ENCODE results near the gene FOXO1.
"Not testable (repeated sequence)": the region's sequence is repeated elsewhere in the genome, so short reads cannot be mapped to it uniquely, and the experiment has no call there.

Gene FOXO1

DNA sequence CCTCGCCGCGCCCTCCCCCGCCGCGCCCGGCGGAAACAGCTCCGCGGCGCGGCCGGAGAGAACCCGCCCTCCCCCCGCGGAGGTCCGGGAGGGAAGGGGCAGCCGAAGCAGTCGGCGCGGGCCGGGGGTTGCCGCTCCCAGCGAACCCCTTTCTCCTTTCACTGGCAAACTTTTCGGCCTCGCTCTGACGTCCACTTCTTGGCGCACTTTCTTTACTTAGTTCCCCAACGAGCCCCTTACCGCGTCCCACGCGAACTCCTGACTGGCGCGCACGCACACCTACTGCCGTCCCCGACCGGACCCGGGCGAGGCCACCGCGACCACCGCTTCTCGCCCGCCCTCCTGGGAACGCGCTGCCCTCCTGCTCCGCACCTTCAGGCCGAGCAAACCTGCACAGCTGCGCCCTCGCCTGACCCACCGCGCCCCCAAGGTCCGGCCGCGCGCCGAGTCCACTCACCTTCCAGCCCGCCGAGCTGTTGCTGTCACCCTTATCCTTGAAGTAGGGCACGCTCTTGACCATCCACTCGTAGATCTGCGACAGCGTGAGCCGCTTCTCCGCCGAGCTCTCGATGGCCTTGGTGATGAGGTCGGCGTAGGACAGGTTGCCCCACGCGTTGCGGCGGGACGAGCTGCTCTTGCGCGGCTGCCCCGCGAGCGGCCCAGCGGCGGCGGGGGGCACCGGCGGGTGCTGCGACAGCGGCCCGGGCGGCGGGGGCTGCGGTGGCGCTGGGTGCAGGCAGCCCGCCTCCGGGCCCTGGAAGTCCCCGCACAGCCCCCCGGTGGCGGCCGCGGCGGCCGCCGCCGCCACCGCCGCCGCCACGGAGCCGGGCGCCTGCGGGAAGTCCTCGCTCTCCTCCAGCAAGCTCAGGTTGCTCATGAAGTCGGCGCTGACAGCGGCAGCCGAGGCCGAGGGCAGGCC, 1.1 kb downstream of the FOXO1 start:
- no peak for DNase-seq (ENCODE audit: low read depth)

DNA sequence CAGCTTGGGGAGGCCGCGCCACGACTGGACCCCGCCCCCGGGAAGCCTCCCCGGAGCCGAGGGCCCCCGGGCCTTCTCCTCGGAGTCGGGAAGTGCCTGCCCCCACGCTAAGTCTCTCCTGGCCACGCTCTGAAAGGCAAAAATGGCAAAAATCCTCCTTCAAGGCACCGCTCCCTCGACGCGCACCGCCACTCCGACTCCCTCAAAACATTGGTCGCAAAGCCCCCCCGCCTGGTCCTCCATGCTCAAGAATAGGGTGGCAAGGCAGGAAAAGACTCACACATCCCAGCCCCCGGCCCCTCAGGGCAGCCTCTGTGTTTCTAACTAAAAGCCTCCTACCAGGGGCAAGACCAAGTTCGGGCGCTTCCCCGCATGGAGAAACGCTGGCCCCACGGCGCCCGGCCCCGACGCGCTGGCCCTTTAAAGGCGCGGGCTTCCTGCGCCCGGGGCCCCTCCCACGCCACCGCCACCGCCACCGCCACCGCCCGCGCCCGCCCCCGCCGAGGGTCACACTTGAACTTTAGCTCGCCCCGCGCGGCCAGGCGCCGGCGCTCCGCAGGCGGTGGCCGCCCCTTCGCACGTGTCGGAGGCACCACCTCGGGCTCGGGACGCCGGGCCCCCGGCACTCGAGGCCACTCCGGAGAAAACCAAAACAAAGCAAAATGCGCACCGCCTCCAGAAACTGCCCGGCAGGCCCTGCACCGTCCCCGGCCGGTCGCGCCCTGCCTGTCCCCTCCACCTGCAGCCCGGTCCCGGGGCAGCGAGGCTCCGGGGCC, 1.9 kb downstream of the FOXO1 start:
- no peak for DNase-seq (ENCODE audit: low read depth)

DNA sequence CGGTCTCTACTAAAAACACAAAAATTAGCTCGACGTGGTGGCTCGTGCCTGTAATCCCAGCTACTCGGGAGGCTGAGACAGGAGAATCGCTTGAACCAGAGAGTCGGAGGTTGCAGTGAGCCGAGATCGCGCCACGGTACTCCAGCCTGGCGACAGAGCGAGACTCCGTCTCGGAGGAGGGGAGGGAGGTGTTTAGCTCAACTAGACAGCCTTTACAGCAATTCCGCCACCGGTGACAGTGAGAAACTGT, 2.4 kb downstream of the FOXO1 start:
- DNase-seq (ENCODE audit: low read depth): not testable (repeated sequence)

DNA sequence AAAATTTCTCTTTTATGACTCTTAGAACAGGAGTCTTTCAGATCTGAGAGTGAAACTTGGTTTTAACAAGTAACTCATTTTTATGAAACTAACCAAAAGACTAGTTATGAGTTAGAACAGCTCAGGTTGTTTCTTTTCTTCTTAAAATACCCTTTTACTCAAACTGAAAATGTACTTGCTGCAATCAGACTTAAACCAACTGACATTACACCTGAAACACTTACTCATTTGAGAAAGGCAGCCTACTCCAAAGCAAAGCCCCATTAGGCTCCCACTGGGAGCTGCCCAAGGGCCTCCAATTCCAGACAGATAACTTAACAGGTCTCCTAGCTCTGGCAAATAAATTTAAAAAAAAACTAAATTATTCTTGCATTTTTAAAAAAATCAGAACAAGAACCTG, 3.6 kb downstream of the FOXO1 start:
- no peak for DNase-seq (ENCODE audit: low read depth)

DNA sequence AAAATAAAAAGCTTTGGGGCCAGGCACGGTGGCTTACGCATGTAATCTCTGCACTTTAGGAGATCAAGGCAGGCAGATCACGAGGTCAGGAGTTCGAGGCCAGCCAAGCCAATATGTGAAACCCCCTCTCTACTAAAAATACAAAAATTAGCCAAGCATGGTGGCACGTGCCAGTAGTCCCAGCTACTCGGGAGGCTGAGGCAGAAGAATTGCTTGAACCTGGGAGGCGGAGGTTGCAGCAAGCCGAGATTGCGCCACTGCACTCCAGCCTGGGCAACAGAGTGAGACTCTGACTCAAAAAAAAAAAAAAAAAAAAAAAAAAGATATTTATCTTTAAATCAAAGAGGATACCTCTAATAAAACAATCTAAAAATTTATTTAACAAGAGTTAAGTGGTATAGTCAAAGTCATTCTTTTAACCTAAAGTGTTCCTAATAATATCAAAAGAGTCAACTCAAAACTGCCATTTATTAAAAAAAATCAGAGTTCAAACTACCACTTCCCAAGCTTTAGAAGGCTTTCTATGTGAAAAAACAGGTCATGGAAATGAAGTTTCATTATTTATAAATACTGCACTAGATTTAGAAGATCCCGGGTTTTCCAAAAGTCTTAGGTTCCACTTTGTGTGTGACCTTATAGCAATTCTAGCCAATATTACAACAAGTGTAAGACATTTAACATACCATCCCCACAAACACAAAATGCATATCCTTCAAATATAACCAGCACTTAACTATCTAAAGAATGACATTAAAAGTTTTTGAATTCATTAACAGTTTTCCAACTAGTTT, 4.4 kb downstream of the FOXO1 start:
- no peak for DNase-seq (ENCODE audit: low read depth)

DNA sequence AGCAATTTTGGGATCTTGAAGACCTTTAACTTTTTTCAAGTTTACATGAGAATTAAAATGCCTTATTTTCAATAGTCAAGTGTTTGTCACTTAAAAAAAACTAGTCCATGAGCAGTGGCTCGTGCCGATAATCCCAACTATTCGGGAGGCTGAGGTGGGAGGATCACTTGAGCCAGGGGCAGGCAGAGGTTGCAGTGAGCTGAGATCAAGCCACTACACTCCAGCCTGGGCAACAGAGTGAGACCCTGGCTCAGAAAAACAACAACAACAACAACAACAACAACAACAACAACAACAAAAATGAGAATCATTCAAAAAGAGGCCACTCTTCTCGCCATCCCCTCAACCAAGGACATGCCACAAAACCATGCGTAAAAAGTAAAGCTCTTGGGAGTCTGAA, 5.7 kb downstream of the FOXO1 start:
- no peak for DNase-seq (ENCODE audit: low read depth)

DNA sequence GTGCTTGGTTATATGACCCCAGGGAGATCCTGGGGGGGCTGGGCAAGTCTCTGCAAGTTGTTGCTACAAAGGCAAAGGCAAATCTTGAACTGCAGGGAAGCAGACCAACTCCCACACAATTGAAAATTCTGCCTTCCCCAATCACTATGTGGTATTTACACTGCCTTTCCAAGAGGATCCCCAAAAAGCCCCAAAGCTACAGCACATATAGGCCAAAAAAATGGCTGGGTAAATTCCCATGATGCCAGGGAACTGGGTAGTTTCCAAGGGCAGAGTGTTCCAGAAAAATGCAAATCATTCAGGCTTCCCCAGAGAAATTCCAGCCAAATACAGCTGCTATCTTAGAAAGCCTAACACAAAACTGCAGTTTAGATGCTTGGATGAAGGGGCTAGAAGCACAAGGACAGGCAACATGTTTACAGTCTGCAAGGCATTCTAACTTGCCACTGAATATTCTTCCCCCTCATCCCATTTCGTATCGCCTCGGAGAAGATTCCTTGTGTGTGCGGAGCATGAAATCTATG, 6.2 kb downstream of the FOXO1 start:
- no peak for DNase-seq (ENCODE audit: low read depth)

DNA sequence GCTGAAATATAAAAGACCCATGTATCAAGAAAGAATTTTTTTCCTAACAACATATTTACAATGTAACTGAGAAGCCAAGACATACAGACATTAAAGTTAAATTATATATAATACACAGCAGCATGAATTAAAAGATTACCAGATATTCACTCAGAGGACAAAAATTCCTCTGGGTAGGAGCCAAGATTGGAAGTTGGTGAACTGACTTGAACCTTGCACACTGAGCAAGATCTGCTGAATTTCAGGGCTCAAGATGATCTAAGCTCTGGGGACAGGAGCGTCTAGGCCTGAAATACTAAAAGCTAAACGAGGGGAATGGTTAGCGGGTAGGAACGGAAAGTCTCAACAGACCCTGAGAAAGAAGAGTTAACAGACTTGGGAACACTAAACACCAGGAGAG, 8.5 kb downstream of the FOXO1 start:
- no peak for DNase-seq (ENCODE audit: low read depth)

DNA sequence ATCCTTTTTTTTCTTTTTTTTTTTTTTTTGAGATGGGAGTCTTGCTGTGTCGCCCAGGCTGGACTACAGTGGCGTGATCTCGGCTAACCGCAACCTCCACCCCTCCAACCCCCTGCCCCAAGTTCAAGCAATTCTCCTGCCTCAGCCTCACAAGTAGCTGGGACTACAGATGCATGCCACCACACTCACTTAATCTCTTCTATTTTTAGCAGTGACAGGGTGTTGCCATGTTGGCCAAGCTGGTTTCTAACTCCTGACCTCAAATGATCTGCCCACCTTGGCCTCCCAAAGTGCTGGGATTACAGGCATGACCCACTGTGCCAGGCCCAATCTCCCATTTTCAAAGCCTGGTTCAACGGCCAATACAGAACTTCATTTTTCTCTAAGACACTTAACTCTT, 9.1 kb downstream of the FOXO1 start:
- DNase-seq (ENCODE audit: low read depth): no peak

DNA sequence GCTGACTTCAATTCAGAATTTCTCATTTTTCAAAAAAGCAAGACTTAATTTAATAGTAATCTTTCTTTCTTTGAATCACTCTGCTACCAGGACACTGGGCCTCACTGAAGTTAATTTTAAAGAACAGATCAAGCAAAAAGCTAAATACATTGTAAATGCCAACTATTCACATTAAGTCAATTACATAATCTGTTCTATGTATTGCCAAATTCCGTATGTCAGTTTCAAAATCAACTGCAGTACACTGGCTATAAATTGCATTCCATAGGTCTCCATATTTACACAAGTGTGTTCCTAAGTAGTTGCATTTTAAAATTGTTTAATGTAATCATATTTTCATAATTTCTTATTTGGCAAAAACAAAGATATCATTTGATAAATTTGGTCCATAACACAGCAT, 10.1 kb downstream of the FOXO1 start:
- no peak for DNase-seq (ENCODE audit: low read depth)

DNA sequence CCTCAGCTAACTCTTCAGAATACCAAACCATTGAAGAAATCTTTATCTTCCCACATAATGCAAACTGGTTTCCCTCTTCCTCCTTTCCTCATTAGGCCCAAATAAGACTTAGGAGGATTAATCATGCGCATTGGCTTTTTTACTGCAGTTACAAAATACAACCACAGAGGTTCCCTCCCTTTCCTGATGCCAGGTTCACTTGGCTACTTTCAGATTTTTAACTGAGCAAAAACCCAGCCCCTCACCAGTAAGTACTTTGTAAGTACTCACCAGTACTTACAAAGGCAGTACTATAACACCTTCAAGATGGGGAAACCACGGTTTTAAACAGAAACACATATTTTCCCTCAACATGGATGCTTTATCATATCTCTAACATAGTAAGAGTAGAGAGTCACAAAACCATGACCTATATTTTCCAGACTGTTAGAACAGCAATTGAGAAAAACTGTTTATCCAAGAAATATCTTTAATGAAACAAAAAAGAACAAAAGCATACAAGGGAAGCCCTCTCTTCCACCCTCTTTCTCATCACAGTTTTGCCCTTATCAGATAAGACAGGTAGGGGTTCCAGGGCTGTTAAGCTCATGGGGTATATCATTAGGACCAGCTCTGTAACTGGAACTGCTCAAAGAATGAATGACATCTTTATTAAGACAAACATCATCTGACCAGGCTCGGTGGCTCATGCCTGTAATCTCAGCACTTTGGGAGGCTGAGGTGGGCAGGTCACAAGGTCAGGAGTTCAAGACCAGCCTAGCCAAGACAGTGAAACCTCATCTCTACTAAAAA, 12.7 kb downstream of the FOXO1 start:
- no peak for DNase-seq (ENCODE audit: low read depth)

DNA sequence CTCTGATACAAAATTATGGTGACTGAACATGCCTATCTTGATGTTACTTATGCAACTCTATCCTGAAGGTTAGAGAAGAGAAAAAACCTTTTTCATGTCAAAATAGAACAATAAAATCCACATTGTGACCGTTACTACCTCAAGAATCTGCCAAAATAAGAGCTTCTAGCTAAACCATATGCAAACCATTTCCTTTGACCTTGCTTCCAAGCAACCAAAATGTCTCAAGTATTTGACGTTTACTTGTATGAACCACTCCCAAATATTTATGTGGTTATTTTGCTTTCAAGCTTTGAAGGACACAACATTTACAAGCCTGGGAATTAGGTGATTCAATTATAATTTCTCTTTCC, 13.9 kb downstream of the FOXO1 start:
- DNase-seq (ENCODE audit: low read depth): no peak

DNA sequence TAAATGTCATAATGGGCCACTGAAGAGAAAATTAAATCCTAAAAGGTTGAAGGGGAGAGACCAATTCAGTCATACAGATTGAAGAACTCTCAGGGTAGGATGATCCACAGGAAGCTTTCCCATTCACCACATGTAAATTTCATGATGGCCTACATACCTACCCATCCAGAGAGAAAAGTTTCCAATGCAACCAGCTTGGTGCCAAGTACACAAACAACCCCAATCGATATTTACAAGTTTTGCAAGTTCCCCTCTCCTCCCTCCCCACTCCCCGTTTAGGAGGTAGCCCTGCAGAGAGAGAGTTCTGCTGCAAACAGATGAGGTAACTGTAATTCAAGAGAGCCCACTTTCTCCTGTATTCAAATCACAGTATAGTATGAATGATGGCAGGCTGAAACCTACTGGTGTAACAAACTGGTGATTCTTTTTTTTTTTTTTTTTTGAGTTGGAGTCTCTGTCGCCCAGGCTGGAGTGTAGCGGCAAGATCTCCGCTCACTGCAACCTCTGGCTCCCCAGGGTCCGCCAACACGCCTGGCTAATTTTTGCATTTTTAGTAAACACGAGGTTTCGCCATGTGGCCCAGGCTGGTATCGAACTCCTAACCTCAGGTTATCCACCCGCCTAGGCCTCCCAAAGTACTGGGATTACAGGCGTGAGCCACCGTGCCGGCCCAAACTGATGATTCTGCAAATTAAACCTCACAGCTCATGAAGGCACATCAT, 14.4 kb downstream of the FOXO1 start:
- no peak for DNase-seq (ENCODE audit: low read depth)

DNA sequence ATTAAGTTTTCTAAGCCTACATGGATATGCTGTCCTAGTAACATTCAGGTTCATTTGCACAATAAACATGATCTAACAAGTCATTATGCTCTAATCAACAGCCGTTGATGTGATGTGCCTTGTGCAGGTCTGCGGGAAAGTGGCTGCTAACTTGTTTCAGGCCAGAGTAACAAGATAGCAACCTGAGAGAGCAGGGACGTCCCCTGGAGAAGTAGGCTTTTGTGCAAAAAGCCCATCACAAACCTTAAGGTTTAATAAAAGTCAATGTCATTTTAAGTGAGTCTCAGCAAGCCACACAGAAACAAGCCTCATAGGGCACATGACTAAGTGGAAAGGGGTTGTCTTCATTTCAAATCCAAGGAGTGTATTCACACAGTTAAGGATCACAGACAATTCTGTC, 17.6 kb downstream of the FOXO1 start:
- no peak for DNase-seq (ENCODE audit: low read depth)

DNA sequence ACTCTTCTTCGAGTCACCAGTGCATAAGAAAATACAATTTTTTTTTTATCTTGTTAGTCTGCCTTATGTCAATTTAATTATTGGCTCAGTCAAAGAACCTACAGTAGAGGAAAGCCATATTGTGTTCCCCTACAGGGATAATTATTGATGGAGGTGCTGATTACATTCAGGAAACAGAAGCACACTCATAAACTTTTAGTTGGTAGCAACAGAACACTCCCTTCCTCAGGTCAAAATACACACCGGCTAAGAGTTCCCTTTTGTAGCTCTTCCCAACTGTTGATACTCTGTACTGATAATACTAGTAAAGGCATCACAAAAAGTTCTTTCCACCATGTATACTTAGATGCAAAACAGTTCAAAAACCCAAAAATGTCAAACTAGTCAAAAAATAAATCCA, 18.4 kb downstream of the FOXO1 start:
- DNase-seq (ENCODE audit: low read depth): no peak

DNA sequence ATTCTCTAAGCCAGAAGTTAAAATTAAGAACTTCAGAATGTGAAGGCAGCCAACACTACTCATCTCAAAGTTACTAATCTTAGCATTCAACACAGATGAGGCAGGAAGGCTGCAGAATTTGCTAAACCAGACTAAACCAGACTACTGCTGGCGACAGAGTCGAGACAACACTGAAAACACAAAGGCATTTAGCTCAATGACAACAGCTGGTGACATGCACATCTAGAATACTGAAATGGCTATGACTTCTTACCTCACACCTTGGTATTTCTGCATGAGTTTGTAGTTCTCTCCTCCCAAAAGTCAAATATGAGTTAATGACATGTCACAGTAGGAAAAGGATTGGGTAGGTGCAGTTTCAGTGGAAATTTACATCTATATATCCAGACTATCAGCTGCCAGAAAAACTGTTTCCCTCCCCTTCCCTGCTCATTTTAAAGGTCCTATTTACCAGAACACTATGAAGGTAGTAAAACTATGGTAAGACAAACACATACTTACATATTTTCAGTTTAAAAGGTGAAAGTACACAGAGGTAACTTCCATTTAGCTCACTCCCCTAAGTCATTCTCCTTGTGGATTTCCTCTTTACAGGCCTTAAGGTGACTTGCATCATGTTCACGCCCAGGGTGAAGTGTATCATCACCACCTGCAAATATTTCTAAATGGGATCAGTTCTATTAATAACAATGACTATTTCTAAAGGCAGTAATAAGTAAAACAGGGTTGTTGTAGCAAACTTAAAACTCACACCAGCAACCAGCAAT, 21.4 kb downstream of the FOXO1 start:
- DNase-seq (ENCODE audit: low read depth): no peak

DNA sequence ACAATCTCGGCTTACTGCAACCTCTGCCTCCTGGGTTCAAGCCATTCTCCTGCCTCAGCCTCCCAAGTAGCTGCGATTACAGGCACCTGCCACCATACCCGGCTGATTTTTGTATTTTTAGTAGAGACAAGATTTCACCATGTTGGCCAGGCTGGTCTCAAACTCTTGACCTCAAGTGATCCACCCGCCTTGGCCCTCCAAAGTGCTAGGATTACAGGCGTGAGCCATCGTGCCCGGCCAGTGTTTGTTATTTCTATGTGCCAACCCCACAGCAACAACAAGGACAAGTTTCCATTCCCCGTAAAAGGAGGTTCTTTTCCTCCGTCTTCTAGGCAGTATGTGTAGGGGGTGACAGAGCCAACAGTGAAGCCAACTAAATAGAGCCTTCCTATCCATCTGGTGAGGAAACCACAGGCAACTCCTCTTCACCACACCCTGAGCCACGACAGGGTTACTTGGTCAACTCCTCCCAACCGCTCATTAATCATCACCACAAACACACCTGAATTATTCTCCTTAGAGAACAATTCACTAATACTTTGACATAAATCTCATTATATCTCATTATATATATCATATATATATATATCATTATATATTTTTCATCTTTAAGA, 25.5 kb downstream of the FOXO1 start:
- no peak for DNase-seq (ENCODE audit: low read depth)

DNA sequence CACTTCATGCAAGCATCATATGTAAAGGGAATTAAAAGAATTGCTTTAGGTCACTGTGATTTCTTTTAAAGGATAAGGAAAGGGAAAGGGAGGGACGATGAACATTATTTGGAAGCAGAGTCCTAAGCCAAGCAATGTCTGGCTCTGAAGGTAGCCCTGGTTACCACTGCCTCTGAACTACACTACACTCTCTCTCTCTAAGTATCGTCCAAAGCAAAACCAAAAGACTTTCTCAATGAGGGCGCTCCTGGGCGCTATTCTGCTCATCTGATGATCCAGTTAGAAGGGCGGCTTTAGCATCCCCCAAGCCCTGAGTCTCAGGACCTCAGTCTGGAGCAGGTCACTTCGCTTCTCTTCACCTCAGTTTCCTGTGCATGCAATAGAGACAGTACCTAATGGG, 26.2 kb downstream of the FOXO1 start:
- no peak for DNase-seq (ENCODE audit: low read depth)

DNA sequence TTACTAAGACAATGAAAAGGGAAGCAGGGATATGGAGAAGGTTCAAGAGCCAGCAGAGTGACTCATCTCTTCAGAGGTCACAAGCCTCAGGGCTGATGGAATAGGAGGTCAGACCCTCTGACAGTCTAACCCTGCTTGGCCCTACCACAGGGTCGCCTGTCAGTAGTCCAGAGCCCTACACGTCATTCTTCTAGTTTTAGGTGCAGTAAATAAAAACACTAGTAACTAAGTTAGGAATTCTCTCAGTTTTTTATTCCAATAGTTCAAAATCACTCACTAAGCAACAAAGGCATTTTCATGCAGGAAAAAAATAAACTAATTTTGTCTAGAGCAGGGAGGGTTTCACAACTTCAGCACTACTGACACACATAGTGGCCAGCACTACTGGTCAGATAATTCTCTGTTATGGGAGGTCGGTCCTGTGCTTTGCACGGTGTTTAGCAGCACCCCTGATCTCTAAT, 27.2 kb downstream of the FOXO1 start:
- DNase-seq (ENCODE audit: low read depth): no peak

DNA sequence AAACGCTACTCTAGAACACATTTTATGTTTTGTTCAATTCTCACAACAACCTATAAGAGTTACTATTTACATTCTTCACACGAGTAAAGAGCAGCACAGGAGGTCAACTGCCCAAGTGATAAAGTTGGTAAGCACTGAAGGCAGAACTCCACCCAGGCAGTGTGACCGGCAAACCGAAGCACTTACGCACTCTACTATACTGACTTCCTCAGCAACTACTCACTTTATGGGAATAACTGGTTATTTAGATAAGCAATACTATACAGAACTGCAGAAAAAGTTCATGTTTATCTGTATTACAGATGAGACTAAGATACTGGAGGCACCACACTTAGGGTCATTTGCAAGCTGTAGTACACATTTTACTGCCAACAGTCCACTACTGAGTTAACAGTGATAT, 28.8 kb downstream of the FOXO1 start:
- no peak for DNase-seq (ENCODE audit: low read depth)
